Middle frontal gyrus (tissue), 1 donor: ENCODE results near the gene KLK8.

Experiments
- DNase-seq: peaks from one replicate; pipeline ENCODE4 v3.0.0-alpha.2; 2015; ENCODE audit warnings: low spot score; ENCODE audit errors: extremely low spot score

The KLK8 gene, protein sequence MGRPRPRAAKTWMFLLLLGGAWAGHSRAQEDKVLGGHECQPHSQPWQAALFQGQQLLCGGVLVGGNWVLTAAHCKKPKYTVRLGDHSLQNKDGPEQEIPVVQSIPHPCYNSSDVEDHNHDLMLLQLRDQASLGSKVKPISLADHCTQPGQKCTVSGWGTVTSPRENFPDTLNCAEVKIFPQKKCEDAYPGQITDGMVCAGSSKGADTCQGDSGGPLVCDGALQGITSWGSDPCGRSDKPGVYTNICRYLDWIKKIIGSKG

DNA sequence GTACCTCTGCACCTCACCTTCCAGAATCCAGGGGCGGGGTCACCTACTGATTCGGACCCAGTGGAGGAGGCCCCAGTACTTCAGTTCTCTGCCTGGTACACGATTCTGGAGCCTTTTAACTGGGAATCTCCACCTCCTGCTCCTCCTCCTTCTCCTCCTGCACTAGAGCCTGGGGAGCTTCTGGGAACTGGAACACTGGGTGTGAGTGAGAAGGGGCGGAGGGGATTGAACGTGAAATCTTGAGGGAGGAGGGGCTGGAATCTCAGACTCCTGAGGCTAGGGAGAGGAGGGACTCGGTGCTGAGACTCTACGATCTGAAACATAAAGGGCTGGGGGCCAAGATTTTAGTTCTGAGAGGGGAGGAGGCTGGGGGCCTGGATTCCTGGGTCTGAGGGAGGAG, at the start of gene KLK8:
Gene KLK8 (minus strand): TSS at position 90 of the 400 bp plus-strand sequence. CDS start 437 bp downstream, outside the sequence.
- DNase-seq, result no peak

DNA sequence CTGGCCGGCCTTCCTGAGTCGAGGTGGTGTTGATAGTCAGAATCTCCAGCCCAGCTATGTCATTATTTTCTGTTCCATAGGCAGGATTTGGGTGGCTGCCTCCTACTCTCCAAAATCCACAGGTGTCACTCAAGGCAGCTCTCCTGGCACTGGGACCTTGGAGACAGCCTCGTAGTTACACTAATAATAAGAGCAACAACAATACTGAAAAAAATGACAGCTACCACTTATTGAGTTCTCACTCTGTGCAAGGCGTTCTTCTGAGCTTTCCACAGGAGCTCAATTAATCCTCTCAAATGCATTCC, 45.6 kb upstream of the KLK8 start:
- no peak for DNase-seq

DNA sequence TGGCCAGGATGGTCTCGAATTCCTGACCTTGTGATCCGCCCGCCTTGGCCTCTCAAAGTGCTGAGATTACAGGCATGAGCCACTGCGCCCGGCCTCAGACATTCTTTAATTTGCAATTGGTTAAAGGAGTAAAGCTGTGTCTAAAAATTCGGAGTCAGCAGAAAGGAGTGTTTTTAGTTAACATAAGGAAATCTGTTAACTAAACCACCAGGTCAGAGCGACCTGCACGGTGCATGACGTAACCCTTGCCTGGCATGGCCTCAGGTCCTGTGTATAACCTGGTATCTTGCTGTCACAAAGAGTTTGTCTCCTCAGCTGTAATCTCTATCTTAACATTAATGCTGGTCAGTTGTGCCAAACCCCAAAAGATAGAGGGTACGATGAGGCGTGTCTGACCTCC, 42.9 kb upstream of the KLK8 start:
- DNase-seq, result no peak

DNA sequence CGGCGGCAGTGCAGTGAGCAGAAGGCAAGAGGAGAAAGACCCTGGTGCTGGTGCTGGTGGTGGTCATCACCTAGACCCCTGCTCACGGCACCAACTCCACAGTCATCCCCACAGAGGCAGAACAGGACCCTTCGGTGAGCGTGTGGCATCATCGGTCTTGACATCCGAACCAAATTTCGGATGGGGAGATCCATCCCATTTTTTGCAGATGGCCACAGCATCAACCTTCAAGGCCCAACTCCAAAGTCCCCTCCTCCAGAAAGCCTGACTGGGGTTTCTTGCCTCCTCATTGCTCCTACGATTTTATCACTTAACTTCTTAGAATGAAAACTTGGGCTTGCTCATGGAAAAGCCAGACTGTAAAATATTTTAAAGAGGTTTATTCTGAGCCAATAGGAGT, 42.1 kb upstream of the KLK8 start:
- DNase-seq, result no peak

DNA sequence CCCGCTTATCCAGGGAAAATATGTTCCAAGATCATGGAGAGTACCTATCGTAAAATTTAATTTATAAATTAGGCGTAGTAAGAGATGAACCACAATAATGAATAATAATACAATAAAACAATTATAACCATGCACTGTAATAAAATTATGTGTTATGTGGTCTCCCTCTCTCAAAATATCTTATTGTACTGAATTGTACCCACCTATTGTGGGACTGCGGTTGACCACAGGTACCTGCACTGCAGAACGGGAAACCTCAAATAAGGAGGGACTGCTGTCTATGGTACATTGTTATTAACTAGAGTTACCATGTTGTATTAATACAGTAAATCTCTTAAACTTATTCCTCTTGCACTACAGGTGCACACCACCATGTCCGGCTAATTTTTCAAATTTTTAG, 38.7 kb upstream of the KLK8 start:
- no peak for DNase-seq

DNA sequence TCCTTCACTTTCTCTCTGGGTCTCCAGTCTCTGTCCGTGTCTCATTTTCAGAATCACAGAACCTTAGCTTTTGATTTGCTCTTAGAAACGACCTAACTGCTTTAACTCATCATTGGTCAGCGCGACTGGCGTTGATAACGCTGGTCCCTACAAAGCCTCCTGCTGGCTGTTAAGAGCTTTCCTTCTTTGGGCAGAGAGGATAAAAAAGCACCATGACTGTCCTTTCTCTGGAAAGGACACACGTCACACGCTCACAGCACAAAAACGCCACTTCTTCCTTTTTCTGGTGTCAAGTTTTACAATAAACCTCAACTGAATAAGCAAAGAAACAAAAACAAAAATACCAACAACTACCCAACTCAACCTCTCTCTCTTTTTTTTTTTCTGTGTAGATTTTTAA, 35.1 kb upstream of the KLK8 start:
- DNase-seq, result no peak

DNA sequence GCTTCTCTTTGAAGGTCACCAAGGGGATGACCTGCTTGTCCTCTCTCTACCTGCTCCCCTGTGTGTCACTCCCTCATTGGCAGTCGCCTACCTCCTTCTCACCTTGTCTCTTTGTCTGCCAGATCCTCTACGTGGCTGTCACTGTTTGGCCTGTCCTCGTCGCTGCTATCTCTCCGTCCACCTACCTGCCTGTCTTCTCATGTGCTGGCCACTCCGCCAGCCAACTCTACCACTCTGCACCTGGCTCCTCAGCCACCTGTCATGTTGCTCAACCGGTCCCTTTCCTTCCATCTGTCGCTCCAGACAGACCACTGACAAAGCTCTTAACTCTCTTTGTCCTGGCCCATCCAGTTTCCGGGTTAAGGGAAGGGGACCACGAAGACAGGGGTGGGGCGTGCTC, 33.3 kb upstream of the KLK8 start, which contains the start of gene KLK12:
Gene KLK12 (minus strand): TSS at position 299 of the 400 bp plus-strand sequence. CDS start 381 bp downstream, outside the sequence.
- DNase-seq, result no peak

DNA sequence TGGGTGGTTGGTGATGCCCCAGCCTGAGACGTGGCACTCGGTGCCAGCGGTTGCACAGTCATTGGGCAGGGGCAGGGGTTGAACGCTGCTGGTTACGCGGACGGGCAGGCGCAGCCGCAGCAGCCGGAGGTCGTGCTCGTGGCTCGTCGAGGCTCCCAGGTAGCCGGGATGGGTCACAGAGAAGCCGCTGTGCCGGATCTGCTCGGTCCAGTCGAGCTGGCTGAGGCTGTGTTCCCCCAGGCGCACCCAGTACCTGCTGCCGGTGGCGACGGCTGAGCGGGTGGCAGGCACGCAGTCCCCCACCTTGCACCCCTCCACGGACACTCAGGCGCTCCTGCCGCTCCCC, 30.4 kb upstream of the KLK8 start:
- no peak for DNase-seq

DNA sequence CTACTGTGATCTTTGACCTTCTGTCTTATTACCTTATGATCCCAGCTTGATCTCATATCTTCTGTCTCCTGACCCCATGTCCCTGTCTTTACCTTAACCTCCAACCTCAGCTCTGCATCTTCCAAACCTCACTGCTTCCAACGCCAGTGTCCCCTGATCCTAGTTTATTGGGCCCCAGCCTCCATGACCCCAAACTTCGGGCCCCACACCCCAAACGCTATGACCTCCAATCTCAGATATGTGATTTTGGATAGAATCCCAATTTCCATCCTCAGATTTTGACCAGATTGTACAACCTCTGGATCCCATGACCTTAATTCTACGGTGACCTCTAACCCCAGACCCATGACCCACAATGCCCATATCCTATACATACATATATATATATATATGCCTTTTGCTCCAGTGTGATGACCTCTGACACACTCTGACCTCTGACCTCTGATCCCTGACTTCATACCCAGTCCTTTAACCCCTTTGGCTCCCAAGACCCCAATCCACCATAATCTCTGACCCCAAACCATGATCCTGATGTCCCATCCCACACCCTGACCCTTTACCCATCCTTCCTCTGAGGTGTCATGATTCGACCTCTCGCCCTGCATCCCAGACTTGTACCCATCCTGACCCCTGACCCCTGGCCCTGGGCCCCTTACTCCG, 29.9 kb upstream of the KLK8 start:
- DNase-seq, result no peak

DNA sequence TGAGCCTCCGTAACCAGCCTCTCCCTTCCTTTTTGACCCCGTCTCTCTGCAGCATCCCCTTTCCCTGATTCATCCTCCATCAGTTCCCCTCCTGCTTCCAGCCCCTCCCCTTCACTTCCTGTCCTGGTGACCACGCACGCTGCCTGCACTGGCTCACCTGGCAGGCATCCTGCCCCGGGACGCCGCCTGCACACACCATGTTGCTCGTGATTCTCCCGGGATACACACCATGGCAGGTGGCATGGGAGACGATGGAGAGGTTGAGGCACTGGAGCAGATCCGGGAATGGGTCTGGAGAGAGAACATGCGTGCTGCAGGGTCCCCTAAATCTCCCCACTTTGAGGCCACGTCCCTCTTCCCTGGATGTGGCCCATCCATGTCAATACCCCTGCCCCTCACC, 29.2 kb upstream of the KLK8 start:
- no peak for DNase-seq

DNA sequence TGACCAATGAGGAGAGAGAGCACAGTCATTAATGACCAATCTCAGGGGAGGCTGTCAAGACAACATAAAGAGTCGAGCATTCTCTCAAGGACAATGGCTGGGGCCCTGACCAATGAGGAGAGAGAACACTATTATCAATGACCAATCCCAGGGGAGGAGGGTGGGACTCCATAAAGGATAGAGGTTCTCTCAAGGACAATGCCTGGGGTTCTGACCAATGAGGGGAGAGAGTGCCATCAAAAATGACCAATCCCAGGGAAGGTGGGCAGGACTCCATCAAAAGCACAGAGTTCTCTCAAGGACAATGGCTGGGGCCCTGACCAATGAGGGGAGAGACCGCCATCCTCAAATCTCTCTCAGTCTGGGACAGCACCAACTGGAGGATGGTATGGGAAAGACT, 28.3 kb upstream of the KLK8 start:
- DNase-seq, result no peak

DNA sequence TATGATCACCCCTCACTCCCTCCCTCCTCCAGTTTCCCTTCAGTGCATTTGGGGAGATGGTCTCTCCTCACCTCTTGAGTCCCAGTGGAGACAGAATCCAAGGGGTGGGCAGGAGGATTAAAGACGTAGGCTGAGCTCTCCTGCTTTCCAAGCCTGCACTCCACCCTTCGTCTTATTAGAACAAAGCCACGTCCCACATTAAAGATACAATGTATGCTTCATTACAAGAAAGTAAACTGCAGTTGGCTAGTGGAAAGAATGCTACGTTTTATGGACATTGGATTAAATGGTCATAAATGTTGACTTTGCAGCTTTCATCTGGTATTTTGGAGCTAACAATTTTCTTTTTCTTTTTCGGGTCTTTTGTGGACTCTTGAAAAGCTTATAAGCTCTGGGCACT, 26.5 kb upstream of the KLK8 start:
- no peak for DNase-seq

DNA sequence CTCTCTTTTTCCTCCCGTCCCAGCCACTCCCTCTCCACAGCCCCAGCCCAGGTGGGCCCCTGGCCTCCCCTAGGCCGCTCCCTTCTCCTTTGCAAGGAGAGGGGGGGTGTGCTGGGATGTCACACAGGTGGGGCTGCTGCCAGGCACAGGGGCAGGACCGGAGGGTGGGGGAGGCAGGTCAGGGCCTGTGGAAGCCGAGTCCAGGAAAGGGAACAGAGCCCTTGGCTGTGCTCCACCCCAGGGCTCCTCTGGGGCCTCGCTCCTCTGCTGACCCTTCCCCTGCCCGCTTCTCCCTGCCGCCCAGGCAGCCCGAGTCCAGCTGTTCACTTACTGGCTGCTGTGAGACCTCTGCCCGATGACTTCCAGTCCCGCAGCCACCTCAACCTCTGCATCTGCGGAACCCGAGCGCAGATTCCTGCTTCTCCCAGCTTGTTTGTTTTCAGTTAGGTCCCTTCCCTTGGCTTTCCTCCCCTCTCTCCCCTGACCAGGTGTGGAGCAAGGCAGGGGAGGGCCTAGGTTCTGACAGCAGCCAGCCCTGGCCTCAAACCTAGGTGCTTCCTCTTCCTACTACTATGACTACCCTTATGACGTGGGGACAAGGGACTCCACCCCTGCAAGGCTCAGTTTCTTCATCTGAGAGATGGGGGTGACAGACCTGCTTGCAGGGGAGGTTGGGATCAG, 25.9 kb upstream of the KLK8 start:
- no peak for DNase-seq

DNA sequence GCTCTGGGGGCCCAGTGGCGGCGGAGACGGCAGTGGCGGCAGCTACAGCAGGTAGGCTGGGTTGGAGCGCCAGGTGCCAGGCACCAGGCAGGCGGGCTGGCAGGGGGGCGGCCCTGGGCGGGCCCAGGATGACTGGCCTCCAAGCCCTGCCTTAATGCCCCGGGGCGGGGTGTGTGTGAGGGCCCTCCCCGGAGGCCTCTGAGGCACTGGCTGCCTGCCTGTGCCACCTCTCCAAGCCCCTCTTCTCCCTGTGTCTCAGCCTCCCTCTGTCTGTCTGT, 25.1 kb upstream of the KLK8 start, which contains the start of gene KLK11:
Gene KLK11 (minus strand): TSS at position 63 of the 278 bp plus-strand sequence. CDS start 985 bp downstream, outside the sequence.
- DNase-seq, result no peak

DNA sequence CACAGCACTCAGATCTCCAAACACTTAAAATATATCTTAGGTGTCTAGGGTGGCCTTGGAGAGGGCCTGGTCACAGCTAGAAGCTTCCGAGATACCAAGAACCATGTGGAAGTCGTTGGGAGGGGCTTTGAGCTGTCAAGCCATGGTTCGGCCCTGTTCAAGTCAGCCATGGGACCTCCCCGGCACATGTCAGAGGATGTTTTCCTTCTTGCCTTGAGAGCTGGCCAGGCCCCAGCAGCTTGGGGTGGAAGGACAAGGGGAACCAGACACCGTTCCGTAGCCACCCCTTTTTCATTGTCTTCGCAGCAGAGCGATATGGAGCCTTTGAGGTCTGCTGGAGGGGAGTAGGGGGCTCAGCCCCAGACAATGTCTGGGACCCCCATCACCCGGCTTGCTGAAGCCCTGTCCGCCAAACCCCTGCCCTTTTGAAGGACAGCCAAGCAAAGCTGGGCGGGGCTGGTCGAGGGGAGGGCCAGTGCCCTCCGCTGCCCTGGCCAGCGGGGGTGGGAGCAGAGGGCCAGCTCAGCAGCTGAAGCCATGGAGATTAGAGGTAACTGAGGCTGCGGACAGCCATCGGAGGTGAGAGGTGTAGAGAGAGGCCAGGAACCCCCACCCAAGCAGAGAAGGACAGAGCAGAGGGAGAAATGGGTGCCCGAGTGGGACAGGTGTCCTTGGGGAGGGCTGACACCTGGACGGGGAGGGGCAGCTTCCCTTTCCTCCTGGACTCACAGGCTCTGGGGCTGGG, 24.6 kb upstream of the KLK8 start:
- DNase-seq, result no peak

DNA sequence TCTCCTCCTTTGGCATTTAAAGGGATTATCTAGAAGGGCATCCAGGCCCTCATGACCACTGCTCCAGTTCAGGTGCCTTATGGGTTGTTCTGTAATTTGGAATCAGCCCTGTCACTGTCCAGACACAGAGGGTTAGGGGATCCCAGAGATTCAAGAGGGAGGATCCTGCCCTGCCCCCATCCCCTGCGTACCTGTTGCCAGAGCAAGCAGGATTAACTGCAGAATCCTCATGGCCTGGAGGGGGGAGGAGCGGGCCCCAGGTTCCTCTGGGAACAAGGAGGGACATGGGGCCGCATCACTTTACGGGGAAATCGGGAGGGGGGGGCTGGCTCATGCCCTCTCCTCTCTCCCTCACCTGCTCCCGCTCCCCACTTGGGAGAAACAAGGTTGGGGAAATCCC, 24.0 kb upstream of the KLK8 start:
- no peak for DNase-seq

DNA sequence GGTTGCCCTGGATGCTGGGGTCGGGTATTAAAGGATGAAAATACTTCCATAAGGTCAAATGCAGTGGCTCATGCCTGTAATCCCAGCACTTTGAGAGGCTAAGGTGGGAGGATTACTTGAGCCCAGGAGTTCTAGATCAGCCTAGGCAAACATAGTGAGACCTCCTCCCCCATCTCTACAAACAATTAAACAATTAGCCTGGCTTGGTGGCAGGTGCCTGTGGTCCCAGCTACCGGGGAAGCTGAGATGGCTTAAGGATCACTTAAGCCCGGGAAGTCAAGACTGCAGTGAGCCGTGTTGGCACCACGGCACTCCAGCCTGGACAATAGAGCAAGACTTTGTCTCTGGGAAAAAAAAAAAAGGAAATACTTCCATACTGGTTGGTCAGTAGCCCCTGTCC, 23.5 kb upstream of the KLK8 start:
- no peak for DNase-seq

DNA sequence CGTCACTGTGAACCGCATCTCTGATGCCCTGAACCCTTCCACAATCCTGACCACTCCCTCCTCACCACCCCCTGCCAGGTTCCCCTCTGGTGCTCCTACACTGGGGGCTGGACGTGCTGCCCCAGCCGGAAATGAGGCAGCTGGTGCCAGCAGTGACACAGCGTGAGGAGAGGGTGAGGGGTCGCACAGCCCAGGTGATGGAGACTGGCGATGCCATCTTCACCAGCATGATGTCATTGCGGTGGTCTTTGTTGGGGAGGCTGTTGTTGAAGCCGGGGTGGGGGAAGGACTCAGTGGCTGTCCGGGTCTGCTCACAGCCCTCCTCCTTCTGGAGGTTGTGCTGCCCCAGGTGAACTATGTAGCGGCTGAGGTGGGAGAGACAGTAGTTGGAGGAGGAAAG, 22.5 kb upstream of the KLK8 start:
- DNase-seq, result no peak

DNA sequence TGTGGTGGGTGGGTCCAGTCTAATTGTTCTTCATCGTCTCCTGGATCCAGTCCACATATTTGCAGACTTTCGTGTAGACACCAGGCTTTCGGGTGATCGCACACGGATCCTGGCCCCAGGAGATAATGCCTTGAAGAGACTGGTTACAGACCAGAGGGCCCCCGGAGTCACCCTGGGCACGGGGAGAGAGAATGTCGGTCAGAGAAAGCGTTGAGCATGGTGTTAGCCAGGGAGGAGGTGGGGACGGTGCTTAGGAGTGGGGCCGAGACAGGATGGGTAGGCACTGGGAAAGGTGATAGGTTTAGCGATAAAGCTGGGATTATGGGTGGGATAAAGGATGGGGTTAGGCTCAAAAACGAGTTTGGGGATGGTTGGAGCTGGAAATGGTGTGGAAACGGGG, 21.1 kb upstream of the KLK8 start:
- no peak for DNase-seq

DNA sequence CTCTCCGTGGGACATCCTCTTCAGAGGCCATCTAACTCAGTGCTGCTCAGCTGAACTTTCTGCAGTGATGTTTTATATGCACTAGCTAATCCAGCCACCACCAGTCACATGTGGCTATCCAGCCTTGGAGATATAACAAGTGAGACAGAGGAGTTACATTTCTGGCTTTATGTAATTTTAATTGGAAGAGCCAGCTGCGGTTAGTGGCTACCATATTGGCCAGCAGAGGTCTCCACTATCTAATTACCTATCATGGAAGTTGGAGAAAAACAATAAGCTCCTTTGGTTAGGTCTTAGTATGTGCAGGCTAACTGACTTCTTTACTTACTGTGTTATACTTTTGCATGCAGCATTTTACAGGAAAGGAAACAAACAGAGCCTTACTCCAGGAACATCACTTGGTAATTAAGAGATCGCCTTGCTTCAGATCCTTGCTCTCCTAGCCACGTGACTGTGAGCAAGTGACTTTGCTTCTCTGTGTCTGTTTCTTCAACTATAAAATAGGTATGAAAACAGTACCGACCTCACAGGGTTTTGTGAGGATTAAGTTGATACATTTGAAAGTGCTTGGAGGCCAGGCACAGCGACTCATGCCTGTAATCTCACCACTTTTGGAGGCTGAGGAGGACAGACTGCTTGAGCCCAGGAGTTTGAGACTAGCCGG, 19.7 kb upstream of the KLK8 start:
- peak; percentile 3 for DNase-seq

DNA sequence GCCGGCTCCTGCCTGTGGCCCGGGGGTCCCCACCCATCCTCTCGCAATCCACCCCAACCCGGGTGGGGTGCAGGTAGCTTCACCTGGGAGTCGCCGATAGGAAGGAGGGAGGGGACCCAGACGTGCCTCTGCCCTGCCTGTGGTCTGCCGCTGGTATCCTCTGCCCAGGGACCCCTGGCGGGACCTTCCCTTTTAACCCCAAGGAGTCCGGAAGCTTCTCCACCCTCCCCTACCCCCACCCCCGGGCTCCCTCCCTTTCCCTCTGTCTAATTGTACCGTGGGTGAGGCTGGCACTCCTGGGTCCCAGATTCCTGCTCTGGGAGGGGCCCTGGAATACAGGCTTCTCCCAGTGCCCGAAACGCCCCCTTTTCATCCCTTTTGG, 18.1 kb upstream of the KLK8 start, which contains the start of gene KLK10:
Gene KLK10 (minus strand): TSS at position 166 of the 382 bp plus-strand sequence. CDS start 579 bp downstream, outside the sequence.
- no peak for DNase-seq
